DND-41 (cell line): ENCODE results near the gene DUSP28.
A peak's percentile ranks its signal among the peaks of the same experiment; 100 is the strongest.

Experiments used
- ATAC-seq: fragments of 200-7000 bp; cut with Tn5 transposase; 3 replicates; pipeline ENCODE4 v1.9.1; 2021; ENCODE audit warnings: low read depth; ENCODE audit not compliant: insufficient read depth
- DNase-seq: peaks from one replicate; pipeline ENCODE4 v3.0.0-alpha.2; 2020
- H2AFZ ChIP-seq: 2 replicates; pipeline ENCODE4 v1.6.0; 2012; ENCODE audit warnings: low read depth, low read length
- H3K27ac ChIP-seq: 2 replicates; pipeline ENCODE4 v1.5.1; 2012; ENCODE audit warnings: low read length, inconsistent platforms
- H3K27me3 ChIP-seq: fragments of 200-600 bp; sonication (generic); 2 replicates; pipeline ENCODE4 v1.6.0; 2012; ENCODE audit warnings: low read length, mild to moderate bottlenecking, inconsistent platforms; ENCODE audit not compliant: insufficient read depth, poor library complexity
- H3K36me3 ChIP-seq: 2 replicates; pipeline ENCODE4 v1.5.1; 2012; ENCODE audit warnings: low read length, inconsistent platforms; ENCODE audit not compliant: insufficient read depth
- H3K4me1 ChIP-seq: 2 replicates; pipeline ENCODE4 v1.5.1; 2012; ENCODE audit warnings: mild to moderate bottlenecking, low read length; ENCODE audit not compliant: insufficient read depth
- H3K4me2 ChIP-seq: 2 replicates; pipeline ENCODE4 v1.6.0; 2012; ENCODE audit warnings: mild to moderate bottlenecking, moderate library complexity, low read length, inconsistent platforms; ENCODE audit not compliant: insufficient read depth
- H3K4me3 ChIP-seq, 2 experiments: fragments of 200-600 bp in 1 of 2; shearing (Covaris generic) in 1 of 2; 2 replicates each; pipeline ENCODE4 v1.5.1; 2012 to 2016; ENCODE audit warnings: inconsistent platforms in 2 of 2, low read length in 2 of 2, mild to moderate bottlenecking in 2 of 2, low read depth in 1 of 2, moderate library complexity in 1 of 2
- H3K79me2 ChIP-seq: 2 replicates; pipeline ENCODE4 v1.6.0; 2012; ENCODE audit warnings: low read length, inconsistent platforms; ENCODE audit not compliant: insufficient read depth
- H3K9ac ChIP-seq: 2 replicates; pipeline ENCODE4 v1.6.0; 2012; ENCODE audit warnings: low read depth, mild to moderate bottlenecking, inconsistent platforms, low read length, moderate library complexity
- H3K9me3 ChIP-seq: 2 replicates; pipeline ENCODE4 v1.5.1; 2012; ENCODE audit warnings: low read length, moderate library complexity, mild to moderate bottlenecking, inconsistent platforms; ENCODE audit not compliant: insufficient read depth, severe bottlenecking
- H4K20me1 ChIP-seq: 2 replicates; pipeline ENCODE4 v1.6.0; 2012; ENCODE audit warnings: low read length; ENCODE audit not compliant: insufficient read depth
- EZH2 ChIP-seq: IDR thresholded peaks from 3 replicates; pipeline ENCODE4 v1.6.1; 2012; ENCODE audit warnings: borderline replicate concordance, low read depth, mild to moderate bottlenecking, moderate library complexity, low read length, inconsistent platforms; ENCODE audit not compliant: severe bottlenecking
- TF ChIP-seq, protein P1 (sequence below): IDR thresholded peaks from 2 replicates; pipeline ENCODE4 v1.5.1; 2012; ENCODE audit warnings: borderline replicate concordance, low read length, moderate library complexity, mild to moderate bottlenecking; ENCODE audit not compliant: poor library complexity, severe bottlenecking; ENCODE audit errors: extremely low read depth

DUSP28 gene

DNA sequence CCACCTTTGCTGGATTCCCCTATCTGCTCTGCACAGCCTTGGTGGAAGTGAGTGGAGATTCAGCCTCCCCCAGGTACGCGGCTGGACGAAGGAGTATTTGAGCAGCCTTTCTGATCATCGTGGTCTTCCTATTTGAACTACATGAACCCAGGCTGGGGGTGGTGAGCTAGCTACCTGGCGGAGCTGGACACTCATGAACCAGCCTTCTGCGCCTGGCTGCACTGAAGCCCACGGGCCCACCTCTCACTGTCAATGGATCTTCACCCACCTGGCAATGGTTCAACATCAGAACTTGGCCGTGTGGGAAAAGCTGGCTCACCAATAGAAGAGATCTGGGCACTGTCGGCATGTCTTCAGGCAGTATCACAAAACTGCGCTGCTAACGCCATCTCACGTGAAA lies 37.8 kb upstream of the DUSP28 start:
- H3K79me2 ChIP-seq, result no peaks in the 10 kb centered on the region
- no peaks in the 10 kb centered on the region for H3K4me1 ChIP-seq
- H4K20me1 ChIP-seq, result no peaks in the 10 kb centered on the region
- no peak overlapping the region for H3K4me2 ChIP-seq
- peaks cover 31% of the 10 kb centered on the region for H3K9me3 ChIP-seq
- no peak overlapping the region for H2AFZ ChIP-seq
- no peak overlapping the region for H3K4me3 ChIP-seq
- no peak overlapping the region for H3K27ac ChIP-seq
- ATAC-seq, result no peak
- H3K36me3 ChIP-seq, result peaks cover 77% of the 10 kb centered on the region
- TF ChIP-seq, protein P1, sequence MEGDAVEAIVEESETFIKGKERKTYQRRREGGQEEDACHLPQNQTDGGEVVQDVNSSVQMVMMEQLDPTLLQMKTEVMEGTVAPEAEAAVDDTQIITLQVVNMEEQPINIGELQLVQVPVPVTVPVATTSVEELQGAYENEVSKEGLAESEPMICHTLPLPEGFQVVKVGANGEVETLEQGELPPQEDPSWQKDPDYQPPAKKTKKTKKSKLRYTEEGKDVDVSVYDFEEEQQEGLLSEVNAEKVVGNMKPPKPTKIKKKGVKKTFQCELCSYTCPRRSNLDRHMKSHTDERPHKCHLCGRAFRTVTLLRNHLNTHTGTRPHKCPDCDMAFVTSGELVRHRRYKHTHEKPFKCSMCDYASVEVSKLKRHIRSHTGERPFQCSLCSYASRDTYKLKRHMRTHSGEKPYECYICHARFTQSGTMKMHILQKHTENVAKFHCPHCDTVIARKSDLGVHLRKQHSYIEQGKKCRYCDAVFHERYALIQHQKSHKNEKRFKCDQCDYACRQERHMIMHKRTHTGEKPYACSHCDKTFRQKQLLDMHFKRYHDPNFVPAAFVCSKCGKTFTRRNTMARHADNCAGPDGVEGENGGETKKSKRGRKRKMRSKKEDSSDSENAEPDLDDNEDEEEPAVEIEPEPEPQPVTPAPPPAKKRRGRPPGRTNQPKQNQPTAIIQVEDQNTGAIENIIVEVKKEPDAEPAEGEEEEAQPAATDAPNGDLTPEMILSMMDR, result no peak
- DNase-seq, result no peak
- no peak overlapping the region for H3K9ac ChIP-seq
- no peaks in the 10 kb centered on the region for H3K27me3 ChIP-seq

DNA sequence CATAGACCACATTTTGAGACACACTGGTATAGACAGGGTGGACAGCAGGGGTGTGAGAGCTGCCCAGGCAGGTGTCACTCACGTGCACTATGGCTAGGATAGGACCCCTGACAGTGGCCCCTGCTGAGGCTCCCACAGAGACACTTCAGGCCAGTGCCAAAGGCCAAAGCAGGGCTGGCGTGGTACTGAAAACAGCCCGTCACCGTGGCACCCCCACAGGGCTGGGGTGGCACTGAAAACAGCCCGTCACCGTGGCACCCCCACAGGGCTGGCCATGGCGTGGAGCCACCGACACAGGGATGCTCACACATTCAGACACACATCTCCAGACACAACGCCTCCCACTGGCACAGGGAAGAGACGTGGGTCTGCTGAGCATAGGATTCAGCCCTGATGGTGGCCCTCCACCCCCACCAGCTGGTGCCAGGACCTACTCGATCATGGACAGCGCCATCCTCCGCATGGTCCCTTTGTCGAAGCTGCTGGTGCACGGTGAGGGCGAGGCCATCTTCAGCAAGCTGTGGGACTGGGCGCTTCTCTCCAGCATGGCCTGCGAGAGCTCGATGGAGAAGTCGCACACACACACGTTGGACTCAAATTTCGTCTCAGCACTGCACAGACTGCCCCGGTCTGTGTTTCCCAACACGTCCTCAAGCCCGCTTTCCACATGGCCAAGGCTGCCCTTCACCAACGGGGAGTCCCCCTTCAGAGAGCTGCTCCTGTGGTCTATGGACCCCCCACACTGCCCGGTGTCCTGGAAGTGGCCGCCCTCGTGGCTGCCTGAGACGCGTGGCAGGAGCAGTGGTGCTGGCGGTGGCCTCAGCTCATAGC lies 36.5 kb upstream of the DUSP28 start:
- peak; percentile 3 for DNase-seq
- Histone ChIP-seq H3K79me2 (no peaks in the 10 kb centered on the region), H2AFZ (no peak overlapping the region), H3K4me1 (no peaks in the 10 kb centered on the region), H3K27me3 (no peaks in the 10 kb centered on the region), H3K36me3 (peaks cover 79% of the 10 kb centered on the region), H3K4me2 (no peak overlapping the region), H3K27ac (no peak overlapping the region), H4K20me1 (no peaks in the 10 kb centered on the region), H3K9me3 (peaks cover 35% of the 10 kb centered on the region), H3K4me3 (no peak overlapping the region), H3K9ac (no peak overlapping the region)
- no peak for TF ChIP-seq EZH2
- TF ChIP-seq, protein P1, result no peak
- ATAC-seq, result no peak

DNA sequence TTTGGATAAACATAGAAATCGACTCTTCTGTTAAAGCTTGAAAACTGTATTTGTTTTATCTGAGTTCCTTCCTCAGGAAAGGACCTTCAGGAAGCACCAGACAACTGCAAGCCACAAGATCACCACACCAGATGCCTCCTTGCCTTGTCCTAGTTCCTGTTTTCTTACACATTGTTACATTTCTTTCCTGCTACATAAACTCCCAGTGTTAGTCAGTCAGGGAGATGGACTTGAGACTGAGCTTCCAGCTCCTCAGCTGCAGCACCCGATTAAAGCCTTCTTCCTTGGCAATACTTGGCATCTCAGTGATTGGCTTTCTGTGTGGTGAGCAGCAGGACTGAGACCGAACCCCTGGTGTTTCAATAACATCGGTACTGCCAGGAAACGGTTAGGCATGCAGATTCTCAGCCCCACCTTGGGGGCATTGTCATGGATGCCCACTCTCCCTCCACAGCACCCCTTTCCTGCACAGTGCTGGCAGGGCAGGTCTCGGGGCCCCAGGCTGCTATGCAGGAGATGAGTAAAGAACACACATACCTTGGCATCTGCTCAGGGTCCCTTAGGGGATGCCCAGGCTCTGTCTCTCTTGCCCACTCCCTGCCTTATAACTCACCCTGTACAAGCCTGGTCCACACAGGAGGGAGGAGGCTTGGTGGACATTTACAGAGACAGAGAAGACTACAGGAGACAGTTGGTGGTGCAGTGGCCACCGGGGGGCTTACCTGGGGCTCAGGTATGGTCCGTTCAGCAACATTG lies 35.0 kb upstream of the DUSP28 start:
- no peaks in the 10 kb centered on the region for H4K20me1 ChIP-seq
- peak; percentile 1 for DNase-seq
- no peak overlapping the region for H3K27ac ChIP-seq
- H3K9me3 ChIP-seq, result peaks cover 40% of the 10 kb centered on the region
- peaks cover 84% of the 10 kb centered on the region for H3K36me3 ChIP-seq
- no peaks in the 10 kb centered on the region for H3K27me3 ChIP-seq
- TF ChIP-seq, protein P1, result no peak
- no peak for TF ChIP-seq EZH2
- no peak overlapping the region for H3K4me3 ChIP-seq
- no peak overlapping the region for H3K4me2 ChIP-seq
- H2AFZ ChIP-seq, result no peak overlapping the region
- no peak overlapping the region for H3K9ac ChIP-seq
- H3K4me1 ChIP-seq, result no peaks in the 10 kb centered on the region
- no peak for ATAC-seq
- no peaks in the 10 kb centered on the region for H3K79me2 ChIP-seq
